ENCODE data around the gene ZNF790. TPM values are rescaled to one million over a fixed set of nuclear protein-coding genes. Genes with fewer than 3 reads are reported as not detected.
A peak's percentile ranks its signal among the peaks of the same experiment; 100 is the strongest.

Gene ZNF790
- total and polyA plus RNA-seq, 2 of the 8 experiments (the other 6 are each of a cell fraction or from before 2014, with no cell fraction given) = 1.7 to 7.2 TPM

DNA sequence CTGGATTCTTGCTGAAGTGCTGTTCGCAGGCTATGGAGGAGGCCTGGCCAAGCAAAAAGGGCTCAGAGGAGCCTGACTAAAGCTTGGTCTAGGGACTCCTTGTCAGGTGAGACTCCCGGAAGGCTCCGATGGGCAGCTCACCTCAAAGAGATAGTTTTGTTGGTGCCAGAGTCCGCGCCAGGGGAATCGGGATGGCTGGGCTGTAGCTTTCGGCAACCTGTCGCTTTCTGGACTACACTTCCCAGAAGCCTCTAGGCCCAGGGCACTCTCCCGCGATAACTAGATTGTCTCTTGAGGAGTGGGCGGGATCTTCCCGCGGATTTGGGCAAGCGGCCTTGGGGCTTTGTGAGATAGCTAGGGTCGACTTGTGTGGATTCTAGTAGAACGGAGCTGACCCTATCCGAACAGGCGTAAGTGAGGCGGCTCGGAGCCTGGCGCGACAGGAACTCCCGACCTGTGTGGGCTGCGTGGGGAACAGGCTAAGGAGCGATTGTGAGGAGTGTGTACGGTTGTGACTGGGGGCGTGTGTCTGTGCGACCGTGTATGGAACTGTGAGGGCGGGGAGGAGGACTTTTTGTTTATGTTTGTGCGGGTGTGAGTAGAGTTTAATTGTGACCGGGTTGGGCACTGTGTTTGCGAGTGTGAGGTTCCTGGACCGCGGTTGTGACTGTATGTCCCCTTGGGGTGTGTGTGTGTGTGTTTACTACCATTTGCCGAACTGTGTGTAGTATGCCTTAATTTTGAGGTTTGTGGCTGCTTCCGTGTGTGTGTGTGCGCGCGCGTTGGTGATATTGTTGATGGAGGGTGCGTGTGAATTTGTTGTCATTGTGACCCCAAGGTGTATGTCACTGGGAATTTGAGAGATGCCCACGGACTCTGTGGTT, 12.6 kb upstream of the ZNF790 start, which contains the start of gene ZNF345 (continued):
- TF ChIP-seq, protein P1, sequence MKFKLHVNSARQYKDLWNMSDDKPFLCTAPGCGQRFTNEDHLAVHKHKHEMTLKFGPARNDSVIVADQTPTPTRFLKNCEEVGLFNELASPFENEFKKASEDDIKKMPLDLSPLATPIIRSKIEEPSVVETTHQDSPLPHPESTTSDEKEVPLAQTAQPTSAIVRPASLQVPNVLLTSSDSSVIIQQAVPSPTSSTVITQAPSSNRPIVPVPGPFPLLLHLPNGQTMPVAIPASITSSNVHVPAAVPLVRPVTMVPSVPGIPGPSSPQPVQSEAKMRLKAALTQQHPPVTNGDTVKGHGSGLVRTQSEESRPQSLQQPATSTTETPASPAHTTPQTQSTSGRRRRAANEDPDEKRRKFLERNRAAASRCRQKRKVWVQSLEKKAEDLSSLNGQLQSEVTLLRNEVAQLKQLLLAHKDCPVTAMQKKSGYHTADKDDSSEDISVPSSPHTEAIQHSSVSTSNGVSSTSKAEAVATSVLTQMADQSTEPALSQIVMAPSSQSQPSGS (IDR thresholded peaks at IDR 0.05; ENCODE audit: low read length) = no peak
- TF ChIP-seq CHD2 (IDR thresholded peaks at IDR 0.05; ENCODE audit: low read length) (peak; percentile 98), POLR2AphosphoS5 (IDR thresholded peaks at IDR 0.05; ENCODE audit: low read depth, low read length) (peak; percentile 90), CREB1 (IDR thresholded peaks at IDR 0.05) (no peak), SIX5 (IDR thresholded peaks at IDR 0.05; ENCODE audit: low read depth, low read length) (peak; percentile 81), PHF8 (conservative IDR thresholded peaks at IDR 0.05; ENCODE audit: low read depth, low read length) (peak; percentile 84), ASH2L (IDR thresholded peaks at IDR 0.05; ENCODE audit: low read length) (peak; percentile 44), EGR1 (IDR thresholded peaks at IDR 0.05; ENCODE audit: borderline replicate concordance, low read depth, low read length) (peak; percentile 22; the same call in 1 of the 2 replicates), TAF1 (IDR thresholded peaks at IDR 0.05; ENCODE audit: low read depth, low read length) (peak; percentile 79), POLR2A (IDR thresholded peaks at IDR 0.05; ENCODE audit: control extremely low read depth in 1 of 2, low read depth in 2 of 2, low read length in 2 of 2) (peak; percentile 64 to 85; a peak in 2 of 3 replicates)
- TF ChIP-seq, protein P2, sequence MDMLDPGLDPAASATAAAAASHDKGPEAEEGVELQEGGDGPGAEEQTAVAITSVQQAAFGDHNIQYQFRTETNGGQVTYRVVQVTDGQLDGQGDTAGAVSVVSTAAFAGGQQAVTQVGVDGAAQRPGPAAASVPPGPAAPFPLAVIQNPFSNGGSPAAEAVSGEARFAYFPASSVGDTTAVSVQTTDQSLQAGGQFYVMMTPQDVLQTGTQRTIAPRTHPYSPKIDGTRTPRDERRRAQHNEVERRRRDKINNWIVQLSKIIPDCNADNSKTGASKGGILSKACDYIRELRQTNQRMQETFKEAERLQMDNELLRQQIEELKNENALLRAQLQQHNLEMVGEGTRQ (IDR thresholded peaks at IDR 0.05; ENCODE audit: low read length) = no peak

All from H1 (cell line).